Measurements from ENCODE around the gene CBARP. TPM values are rescaled to one million over a fixed set of nuclear protein-coding genes. Genes with fewer than 3 reads are reported as not detected.

Gene CBARP
- total and polyA plus RNA-seq, 2 of the 4 experiments (the other 2 are of a cell fraction): 0.18 to 3.9 TPM

DNA sequence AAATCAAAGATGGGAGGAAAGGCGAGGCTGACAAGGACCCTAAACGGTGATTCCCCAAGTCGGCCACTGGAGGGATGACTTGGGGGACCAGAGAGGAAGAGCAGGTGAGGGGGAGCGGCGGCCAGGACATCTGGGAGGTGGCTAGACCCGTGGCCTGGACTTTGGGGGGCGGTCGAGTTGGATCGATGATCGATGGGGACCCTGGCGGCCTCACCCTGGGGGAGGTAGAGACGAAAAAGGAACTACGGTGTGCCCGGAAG is 23.7 kb upstream of the CBARP start:
- POLR2A ChIA-PET (ENCODE audit: unreplicated experiment): no interaction called here

More for the DNA sequence above, 23.7 kb upstream of the CBARP start:
- Histone ChIP-seq H2BK5ac (ENCODE audit: low read depth, low read length, poor library complexity, severe bottlenecking) (peak overlapping the region; percentile 92), H3K18ac (ENCODE audit: low read depth, low read length) (peak overlapping the region; percentile 49), H3K56ac (ENCODE audit: extremely low read depth, insufficient read depth, low read length) (peak overlapping the region; percentile 85), H4K91ac (ENCODE audit: insufficient read depth, low read depth, low read length) (peak overlapping the region; percentile 96), H3K4ac (ENCODE audit: low read depth, low read length) (peak overlapping the region; percentile 97), H4K20me1 (ENCODE audit: insufficient read depth, low read length) (peaks cover 44% of the 10 kb centered on the region), H2BK20ac (ENCODE audit: low read depth, low read length) (peak overlapping the region; percentile 93), H3K4me1 (ENCODE audit: control insufficient read depth, insufficient read depth, low read length) (peaks cover 47% of the 10 kb centered on the region), H3K9me1 (ENCODE audit: insufficient read depth, low read length) (peaks cover 11% of the 10 kb centered on the region), H3K27ac (ENCODE audit: insufficient read depth, low read length) (peak overlapping the region; percentile 93), H3K36me3 (ENCODE audit: control insufficient read depth, insufficient read depth, low read length) (peaks cover 24% of the 10 kb centered on the region), H2AK9ac (replicated peaks; ENCODE audit: low read depth, low read length, poor library complexity) (peak overlapping the region; percentile 99), H3K23ac (ENCODE audit: low read depth, low read length) (peak overlapping the region; percentile 98), H3K9ac (ENCODE audit: low read depth, low read length) (peak overlapping the region; percentile 80), H3K9me3 (ENCODE audit: control insufficient read depth, insufficient read depth, low read length) (no peaks in the 10 kb centered on the region), H3K14ac (replicated peaks; ENCODE audit: low read depth, low read length) (peak overlapping the region; percentile 82), H4K8ac (ENCODE audit: low read depth in 2 of 2, low read length in 2 of 2) (peak overlapping the region; percentile 76 to 91), H3K79me1 (ENCODE audit: low read depth in 1 of 2, low read length in 2 of 2) (peaks cover 0 to 63% of the 10 kb centered on the region in 2 experiments; a peak in 2 of 4 replicates), H3K4me3 (ENCODE audit: insufficient read depth, low read depth, low read length) (peak overlapping the region; percentile 51), H2BK15ac (ENCODE audit: low read depth, low read length) (peak overlapping the region; percentile 69; the same call in 2 of the 3 replicates), H2AK5ac (ENCODE audit: low read depth, low read length) (peak overlapping the region; percentile 97), H2AFZ (replicated peaks; ENCODE audit: low read length, poor library complexity) (peak overlapping the region; percentile 85), H4K5ac (ENCODE audit: low read depth, low read length) (peak overlapping the region; percentile 73), H2BK120ac (ENCODE audit: low read depth, low read length) (peak overlapping the region; percentile 93), H3K4me2 (ENCODE audit: low read depth, low read length) (peak overlapping the region; percentile 88), H3K27me3 (ENCODE audit: control insufficient read depth, insufficient read depth, low read length) (no peaks in the 10 kb centered on the region)
- 13% methylated on average over 5 of the region's 14 CpGs; no CpG with 5 or more reads in 1 of the 2 experiments for WGBS, 2 experiments (ENCODE audit: extremely low coverage in 2 of 2, insufficient read length in 1 of 2)
- BruUV-seq (replicated peaks): no TSS peak
- dilution Hi-C loops (cut with HindIII; ENCODE audit: low sequenced_read_pairs, unreplicated experiment): no loop called here
- in situ Hi-C loops (cut with MboI; ENCODE audit: low sequenced_read_pairs): no loop called here
- ATAC-seq (ENCODE audit: low read depth): no peak
- CTCF ChIA-PET: no interaction called here
- 0 out of 2 replicates have a peak, but pooled peaks have one; percentile 19 for TF ChIP-seq POLR2A (IDR thresholded peaks at IDR 0.05; ENCODE audit: low read depth, low read length)
- TF ChIP-seq MAZ (IDR thresholded peaks at IDR 0.05; ENCODE audit: borderline replicate concordance, low read depth, low read length): no peak
- peak; percentile 22; the same call in 1 of the 2 replicates for TF ChIP-seq CTCF (conservative IDR thresholded peaks at IDR 0.05; ENCODE audit: low read depth, low read length)
- intact Hi-C loops (cut with micrococcal nuclease): no loop called here
- DNase-seq: no peak
